Lung (tissue), 12 donors: ENCODE results near the gene ACAD11. TPM values are rescaled to one million over a fixed set of nuclear protein-coding genes. Genes with fewer than 3 reads are reported as not detected.

ENCODE experiments used
- ATAC-seq: fragments of 200-7000 bp; cut with Tn5 transposase; one replicate; pipeline ENCODE4 v1.9.1; 2020; ENCODE audit warnings: moderate number of reproducible peaks; ENCODE audit not compliant: insufficient read depth, low FRiP score
- DNase-seq, 3 donors: peaks; one replicate each; pipeline ENCODE4 v3.0.0-alpha.2; 2013 to 2017
- H3K27ac ChIP-seq, 2 donors: one replicate each; pipeline ENCODE4 v1.5.1; 2013; ENCODE audit warnings: mild to moderate bottlenecking in 2 of 2, moderate library complexity in 2 of 2, control low read depth in 1 of 2, inconsistent platforms in 1 of 2, low read depth in 1 of 2, low read length in 1 of 2
- H3K27me3 ChIP-seq, 3 donors: one replicate each; pipeline ENCODE4 v1.5.1; 2013; ENCODE audit warnings: low read length in 2 of 3; ENCODE audit not compliant: control insufficient read depth in 3 of 3, insufficient read depth in 3 of 3
- H3K36me3 ChIP-seq, 4 donors: one replicate each; pipeline ENCODE4 v1.5.1; 2013; ENCODE audit warnings: low read length in 4 of 4, mild to moderate bottlenecking in 1 of 4, moderate library complexity in 1 of 4; ENCODE audit not compliant: control insufficient read depth in 4 of 4, insufficient read depth in 4 of 4
- H3K4me1 ChIP-seq, 5 donors: one replicate each; pipeline ENCODE4 v1.5.1; 2013; ENCODE audit warnings: low read length in 5 of 5, mild to moderate bottlenecking in 2 of 5, moderate library complexity in 1 of 5; ENCODE audit not compliant: control insufficient read depth in 5 of 5, insufficient read depth in 5 of 5
- H3K4me3 ChIP-seq: one replicate; pipeline ENCODE4 v1.5.1; 2013; ENCODE audit warnings: mild to moderate bottlenecking, control low read depth, moderate library complexity
- H3K9ac ChIP-seq, 2 donors: one replicate each; pipeline ENCODE4 v1.5.1; 2013; ENCODE audit warnings: low read length in 2 of 2, control low read depth in 1 of 2; ENCODE audit not compliant: insufficient read depth in 1 of 2
- H3K9me3 ChIP-seq, 4 donors: one replicate each; pipeline ENCODE4 v1.5.1; 2013; ENCODE audit warnings: low read length in 3 of 4, mild to moderate bottlenecking in 1 of 4, moderate library complexity in 1 of 4; ENCODE audit not compliant: control insufficient read depth in 4 of 4, insufficient read depth in 3 of 4
- CTCF ChIP-seq: IDR thresholded peaks from 2 replicates; pipeline ENCODE4 v1.5.1; 2012; ENCODE audit warnings: mild to moderate bottlenecking; ENCODE audit errors: control extremely low read depth, extremely low read depth
- WGBS, 2 donors: extraction: QIAGEN DNeasy Blood & Tissue Kit; methylation state at CpG; one replicate each; pipeline ENCODE4 v1.1.7; 2013; 5-methylcytosine and 5-hydroxymethylcytosine counted together
- polyA plus RNA-seq, 2 donors: library from polyadenylated mRNA; stranded (reverse); fragments of 200-250 nt; gene quantifications; one replicate each; pipeline ENCODE4 v1.2.1, GENCODE V29; 2013
- total RNA-seq, 2 donors: library from RNA; depleted of rRNA in 1 of 2; stranded (reverse); fragments of >200 nt in 1 of 2; gene quantifications; one replicate each; pipeline ENCODE4 v1.2.1, GENCODE V29; 2014 to 2021
- donor health status: control.
- donor health status: control.
- donor health status: Bipolar disorder and iron deficiency.
- donor health status: healthy.
- donor health status: DM: yes; HTN: yes; CAD: no.

The ACAD11 gene
- total and polyA plus RNA-seq, 4 donors = 6.3 to 34.2 (median 16.0) TPM

GRCh38 chr3:132542577-132542976, 117.0 kb downstream of the ACAD11 start:
- no peak overlapping the region for H3K9ac ChIP-seq
- TF ChIP-seq CTCF = no peak
- no peak for DNase-seq
- H3K9me3 ChIP-seq = no peaks in the 10 kb centered on the region
- H3K27ac ChIP-seq = no peak overlapping the region
- H3K4me1 ChIP-seq = peaks cover 0 to 2% (median 0%) of the 10 kb centered on the region in 5 donors
- WGBS, 2 donors = 41 to 61% methylated on average over 2 of the region's 2 CpGs
- ATAC-seq = no peak
- no peak overlapping the region for H3K4me3 ChIP-seq
- H3K36me3 ChIP-seq = peaks cover 3 to 22% (median 15%) of the 10 kb centered on the region in 4 donors
- H3K27me3 ChIP-seq = no peaks in the 10 kb centered on the region

GRCh38 chr3:132539681-132540080, 119.9 kb downstream of the ACAD11 start:
- no peaks in the 10 kb centered on the region for H3K27me3 ChIP-seq
- peaks cover 3 to 36% (median 22%) of the 10 kb centered on the region in 4 donors for H3K36me3 ChIP-seq
- WGBS, 2 donors = 54 to 63% methylated on average over 3 of the region's 3 CpGs
- no peak overlapping the region for H3K27ac ChIP-seq
- peaks cover 0 to 2% (median 0%) of the 10 kb centered on the region in 5 donors for H3K4me1 ChIP-seq
- no peak overlapping the region for H3K9ac ChIP-seq
- ATAC-seq (no peak), DNase-seq (no peak)
- no peak for TF ChIP-seq CTCF
- no peaks in the 10 kb centered on the region for H3K9me3 ChIP-seq
- no peak overlapping the region for H3K4me3 ChIP-seq

- WGBS, 2 donors = 66 to 88% methylated on average over 5 of the region's 5 CpGs
- peaks cover 10 to 36% (median 22%) of the 10 kb centered on the region in 4 donors for H3K36me3 ChIP-seq
- no peaks in the 10 kb centered on the region for H3K9me3 ChIP-seq
- H3K27ac ChIP-seq = no peak overlapping the region
- H3K4me3 ChIP-seq = no peak overlapping the region
- peaks cover 0 to 2% (median 0%) of the 10 kb centered on the region in 5 donors for H3K4me1 ChIP-seq
- no peak overlapping the region for H3K9ac ChIP-seq
- DNase-seq = no peak
- TF ChIP-seq CTCF = no peak
- ATAC-seq = no peak
- no peaks in the 10 kb centered on the region for H3K27me3 ChIP-seq
These were observed 121.5 kb downstream of the ACAD11 start for GRCh38 chr3:132538072-132538471.

- Histone ChIP-seq H3K9ac (no peak overlapping the region), H3K9me3 (no peaks in the 10 kb centered on the region), H3K27me3 (no peaks in the 10 kb centered on the region), H3K4me1 (peaks cover 0 to 2% (median 0%) of the 10 kb centered on the region in 5 donors), H3K4me3 (no peak overlapping the region), H3K36me3 (peaks cover 10 to 36% (median 22%) of the 10 kb centered on the region in 4 donors), H3K27ac (no peak overlapping the region)
- WGBS, 2 donors = 90 to 93% methylated on average over 1 of the region's 1 CpG
- no peak for DNase-seq
- ATAC-seq = no peak
- no peak for TF ChIP-seq CTCF
These were observed 122.3 kb downstream of the ACAD11 start for GRCh38 chr3:132537297-132537696.
